HepG2 (cell line): ENCODE measurements around the gene MS4A10.

ENCODE experiments used
- CTCF ChIP-seq: sonication (generic); formaldehyde crosslinking; IDR thresholded peaks from 2 replicates; pipeline ENCODE4 v1.5.0; 2020; ENCODE audit warnings: mild to moderate bottlenecking, missing genetic modification reagents, moderate library complexity
- HMG20A ChIP-seq: IDR thresholded peaks from 2 replicates; pipeline ENCODE4 v1.6.1; 2016; ENCODE audit warnings: borderline replicate concordance
- STAT5B ChIP-seq: sonication (generic); formaldehyde crosslinking; IDR thresholded peaks from 2 replicates; pipeline ENCODE4 v1.4.0; 2020; ENCODE audit warnings: missing genetic modification reagents
- TBL1XR1 ChIP-seq: fragments of 150-350 bp; IDR thresholded peaks from 2 replicates; pipeline ENCODE4 v1.6.1; 2014; ENCODE audit warnings: borderline replicate concordance, low read length; ENCODE audit not compliant: partially characterized antibody
- ZBTB43 ChIP-seq: sonication (generic); formaldehyde crosslinking; conservative IDR thresholded peaks from 2 replicates; pipeline ENCODE4 v1.4.0; 2020; ENCODE audit warnings: missing genetic modification reagents
- ZFX ChIP-seq: sonication (generic); formaldehyde crosslinking; IDR thresholded peaks from 2 replicates; pipeline ENCODE4 v1.4.0; 2020; ENCODE audit warnings: mild to moderate bottlenecking, low read depth, missing genetic modification reagents, moderate library complexity
- ZNF232 ChIP-seq: sonication (generic); formaldehyde crosslinking; IDR thresholded peaks from 2 replicates; pipeline ENCODE4 v1.4.0; 2020; ENCODE audit warnings: missing genetic modification reagents, borderline replicate concordance
- ZNF724P ChIP-seq: sonication (generic); formaldehyde crosslinking; IDR thresholded peaks from 2 replicates; pipeline ENCODE4 v1.8.0; 2022; ENCODE audit warnings: missing genetic modification reagents, borderline replicate concordance

- TF ChIP-seq HMG20A (CRISPR knock-in tag) (no peak), TBL1XR1 (no peak), CTCF (CRISPR knock-in tag) (no peak), ZBTB43 (CRISPR knock-in tag) (no peak), STAT5B (CRISPR knock-in tag) (no peak), ZFX (CRISPR knock-in tag) (no peak), ZNF232 (CRISPR knock-in tag) (no peak), ZNF724P (CRISPR knock-in tag) (no peak)
Measured at GRCh38 chr11:60848714-60849151, 63.6 kb downstream of the MS4A10 start.
